Right hindlimb (tissue), 1 donor: Measurements from ENCODE around the gene ANO8.
A peak's percentile ranks its signal among the peaks of the same experiment; 100 is the strongest.
"Not testable (repeated sequence)": the region's sequence is repeated elsewhere in the genome, so short reads cannot be mapped to it uniquely, and the experiment has no call there.

Experiments
- DNase-seq: peaks from one replicate; pipeline ENCODE4 v3.0.0-alpha.2; 2018

Gene ANO8

GRCh38 chr19:17285415-17286135 lies 49.1 kb downstream of the ANO8 start:
- no peak for DNase-seq

- DNase-seq: no peak
These were observed 51.1 kb downstream of the ANO8 start for GRCh38 chr19:17283504-17283996.

- DNase-seq: peak; percentile 82
These were observed 52.0 kb downstream of the ANO8 start for GRCh38 chr19:17282488-17283125.

- peak; percentile 58 for DNase-seq
These were observed 53.0 kb downstream of the ANO8 start, which contains the start of gene ANKLE1 for GRCh38 chr19:17281391-17282304. Gene ANKLE1, plus strand, starts transcription at chr19:17281901. Its CDS starts 20 bp downstream, at chr19:17281921.

- DNase-seq: no peak
These were observed 55.2 kb downstream of the ANO8 start for GRCh38 chr19:17279436-17279835.

- no peak for DNase-seq
These were observed 59.0 kb downstream of the ANO8 start for GRCh38 chr19:17275441-17276175.

GRCh38 chr19:17274892-17275291 lies 59.8 kb downstream of the ANO8 start:
- not testable (repeated sequence) for DNase-seq
